ENCODE data around the gene PPP2R2B. TPM values are rescaled to one million over a fixed set of nuclear protein-coding genes. Genes with fewer than 3 reads are reported as not detected.

PPP2R2B gene
- total and polyA plus RNA-seq, 2 donors (not counting 1 experiment from before 2014, with no cell fraction given): 0.67 to 1.5 TPM

- no peaks in the 10 kb centered on the region for H3K9me3 ChIP-seq (ENCODE audit: control insufficient read depth, insufficient read depth, low read depth, low read length)
- no peak overlapping the region for H3K9ac ChIP-seq (ENCODE audit: insufficient read depth, low read length)
- no peak overlapping the region for H2AFZ ChIP-seq (ENCODE audit: low read length)
Measured at GRCh38 chr5:146758938-146759337, 119.6 kb downstream of the PPP2R2B start.

GRCh38 chr5:146758076-146758475 lies 120.5 kb downstream of the PPP2R2B start:
- Histone ChIP-seq H3K4me3 (replicated peaks in 1 of 4; ENCODE audit: control extremely low read depth in 1 of 4, insufficient read depth in 1 of 4, low read depth in 3 of 4, low read length in 4 of 4) (no peak overlapping the region), H4K20me1 (ENCODE audit: control insufficient read depth, extremely low read depth, insufficient read depth, low read length) (no peaks in the 10 kb centered on the region), H3K27ac (ENCODE audit: insufficient read depth, low read length) (no peak overlapping the region), H3K4me1 (ENCODE audit: control insufficient read depth, extremely low read depth, insufficient read depth, low read length) (no peaks in the 10 kb centered on the region), H3K4me2 (ENCODE audit: extremely low read depth, insufficient read depth, low read length) (no peak overlapping the region), H3K36me3 (ENCODE audit: control insufficient read depth, insufficient read depth, low read length) (no peaks in the 10 kb centered on the region), H3K27me3 (ENCODE audit: control insufficient read depth, insufficient read depth, low read length) (no peaks in the 10 kb centered on the region), H3K9me3 (ENCODE audit: control insufficient read depth, insufficient read depth, low read depth, low read length) (no peaks in the 10 kb centered on the region), H3K9ac (ENCODE audit: insufficient read depth, low read length) (no peak overlapping the region), H2AFZ (ENCODE audit: low read length) (no peak overlapping the region), H3K79me2 (ENCODE audit: control insufficient read depth, insufficient read depth, low read length) (no peaks in the 10 kb centered on the region)
- TF ChIP-seq CTCF (conservative IDR thresholded peaks at IDR 0.05 in 1 of 2, IDR thresholded peaks at IDR 0.05 in 1 of 2; ENCODE audit: low read depth in 1 of 2, low read length in 2 of 2): no peak
- no peak for TF ChIP-seq EZH2 (IDR thresholded peaks at IDR 0.05; ENCODE audit: low read length, missing control alignments)
- DNase-seq (ENCODE audit: low read depth in 2 of 2): no peak

More at GRCh38 chr5:146758938-146759337, 119.6 kb downstream of the PPP2R2B start:
- no peaks in the 10 kb centered on the region for H3K4me1 ChIP-seq (ENCODE audit: control insufficient read depth, extremely low read depth, insufficient read depth, low read length)
- no peak overlapping the region for H3K4me2 ChIP-seq (ENCODE audit: extremely low read depth, insufficient read depth, low read length)
- no peaks in the 10 kb centered on the region for H3K79me2 ChIP-seq (ENCODE audit: control insufficient read depth, insufficient read depth, low read length)
- TF ChIP-seq EZH2 (IDR thresholded peaks at IDR 0.05; ENCODE audit: low read length, missing control alignments) (no peak), CTCF (conservative IDR thresholded peaks at IDR 0.05 in 1 of 2, IDR thresholded peaks at IDR 0.05 in 1 of 2; ENCODE audit: low read depth in 1 of 2, low read length in 2 of 2) (no peak)
- no peak overlapping the region for H3K27ac ChIP-seq (ENCODE audit: insufficient read depth, low read length)
- DNase-seq (ENCODE audit: low read depth in 2 of 2): peak in 1 of 2 donors; percentile 40
- H3K4me3 ChIP-seq (replicated peaks in 1 of 4; ENCODE audit: control extremely low read depth in 1 of 4, insufficient read depth in 1 of 4, low read depth in 3 of 4, low read length in 4 of 4): no peak overlapping the region
- H4K20me1 ChIP-seq (ENCODE audit: control insufficient read depth, extremely low read depth, insufficient read depth, low read length): no peaks in the 10 kb centered on the region
- H3K36me3 ChIP-seq (ENCODE audit: control insufficient read depth, insufficient read depth, low read length): no peaks in the 10 kb centered on the region
- no peaks in the 10 kb centered on the region for H3K27me3 ChIP-seq (ENCODE audit: control insufficient read depth, insufficient read depth, low read length)

- no peaks in the 10 kb centered on the region for H3K9me3 ChIP-seq (ENCODE audit: control insufficient read depth, insufficient read depth, low read depth, low read length)
- no peak overlapping the region for H2AFZ ChIP-seq (ENCODE audit: low read length)
- no peaks in the 10 kb centered on the region for H3K36me3 ChIP-seq (ENCODE audit: control insufficient read depth, insufficient read depth, low read length)
- peak in 1 of 2 donors; percentile 55 for DNase-seq (ENCODE audit: low read depth in 2 of 2)
- H3K4me1 ChIP-seq (ENCODE audit: control insufficient read depth, extremely low read depth, insufficient read depth, low read length): no peaks in the 10 kb centered on the region
- H3K79me2 ChIP-seq (ENCODE audit: control insufficient read depth, insufficient read depth, low read length): no peaks in the 10 kb centered on the region
- no peak overlapping the region for H3K27ac ChIP-seq (ENCODE audit: insufficient read depth, low read length)
- H4K20me1 ChIP-seq (ENCODE audit: control insufficient read depth, extremely low read depth, insufficient read depth, low read length): no peaks in the 10 kb centered on the region
- H3K27me3 ChIP-seq (ENCODE audit: control insufficient read depth, insufficient read depth, low read length): no peaks in the 10 kb centered on the region
- H3K4me3 ChIP-seq (replicated peaks in 1 of 4; ENCODE audit: control extremely low read depth in 1 of 4, insufficient read depth in 1 of 4, low read depth in 3 of 4, low read length in 4 of 4): no peak overlapping the region
- H3K4me2 ChIP-seq (ENCODE audit: extremely low read depth, insufficient read depth, low read length): no peak overlapping the region
- TF ChIP-seq EZH2 (IDR thresholded peaks at IDR 0.05; ENCODE audit: low read length, missing control alignments) (no peak), CTCF (conservative IDR thresholded peaks at IDR 0.05 in 1 of 2, IDR thresholded peaks at IDR 0.05 in 1 of 2; ENCODE audit: low read depth in 1 of 2, low read length in 2 of 2) (no peak)
- no peak overlapping the region for H3K9ac ChIP-seq (ENCODE audit: insufficient read depth, low read length)
Measured at GRCh38 chr5:146756546-146756945, 122.0 kb downstream of the PPP2R2B start.

Measured in fibroblast of lung (primary cell).